Retinal pigment epithelial cell (primary cell): ENCODE measurements around the gene PRSS48.

Source experiments
- DNase-seq: peaks from one replicate; pipeline ENCODE4 v3.0.0-alpha.2; 2010; ENCODE audit warnings: low read depth
- H3K4me3 ChIP-seq: 2 replicates; pipeline ENCODE4 v1.5.1; 2011; ENCODE audit warnings: mild to moderate bottlenecking, low read length, control low read depth, moderate library complexity
- CTCF ChIP-seq: conservative IDR thresholded peaks from 2 replicates; pipeline ENCODE4 v1.5.1; 2011; ENCODE audit warnings: low read depth, low read length, control low read depth, inconsistent platforms

The PRSS48 gene

GRCh38 chr4:151339467-151339866 lies 62.5 kb downstream of the PRSS48 start:
- DNase-seq = no peak
- no peak for TF ChIP-seq CTCF
- no peak overlapping the region for H3K4me3 ChIP-seq

GRCh38 chr4:151340751-151341385 lies 63.9 kb downstream of the PRSS48 start:
- DNase-seq = no peak
- TF ChIP-seq CTCF = no peak
- H3K4me3 ChIP-seq = no peak overlapping the region
